ENCODE results near the gene NUP210L. TPM values are rescaled to one million over a fixed set of nuclear protein-coding genes. Genes with fewer than 3 reads are reported as not detected.

Gene NUP210L
- total and polyA plus RNA-seq, 9 of the 15 experiments (the other 6 are each of a cell fraction or from before 2014, with no cell fraction given): 0.01 to 0.04 TPM; not detected in 7

DNA sequence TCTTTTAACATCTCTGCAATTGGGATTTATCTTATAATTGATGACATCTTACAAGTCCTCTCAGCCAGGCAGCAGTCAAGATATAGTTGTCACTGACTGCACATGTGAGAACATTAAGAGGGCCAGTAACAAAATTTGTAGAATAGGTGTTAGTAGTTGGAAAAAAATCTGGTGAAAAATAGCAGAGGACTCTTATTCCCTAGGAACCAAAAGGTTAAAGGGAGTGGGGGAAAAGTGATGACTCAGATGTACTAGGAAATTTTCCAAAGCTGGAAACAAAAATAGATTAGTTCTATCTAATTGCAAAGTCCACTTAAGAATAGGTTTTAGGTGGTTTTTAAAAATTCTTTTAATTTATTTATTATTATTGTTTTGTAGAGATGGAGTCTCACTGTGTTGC, 3.6 kb downstream of the NUP210L start:
- Histone ChIP-seq H3K36me3 (ENCODE audit: control insufficient read depth, insufficient read depth, low read length) (peaks cover 21% of the 10 kb centered on the region), H3K4me2 (ENCODE audit: insufficient read depth, low read length) (no peak overlapping the region), H4K20me1 (replicated peaks; ENCODE audit: control insufficient read depth, insufficient read depth, low read length) (no peaks in the 10 kb centered on the region), H3K9me3 (replicated peaks; ENCODE audit: control insufficient read depth, insufficient read depth, low read depth, low read length) (no peaks in the 10 kb centered on the region), H3K9me1 (ENCODE audit: control insufficient read depth, insufficient read depth, low read length) (no peaks in the 10 kb centered on the region), H3K9ac (ENCODE audit: insufficient read depth in 1 of 2, low read depth in 2 of 2, low read length in 2 of 2) (no peak overlapping the region), H2AFZ (ENCODE audit: low read depth, low read length) (no peak overlapping the region), H3K4me1 (replicated peaks in 1 of 2; ENCODE audit: control insufficient read depth in 2 of 2, insufficient read depth in 2 of 2, low read length in 2 of 2) (peaks cover 19 to 21% of the 10 kb centered on the region in 2 experiments), H3K27me3 (ENCODE audit: control insufficient read depth in 2 of 2, insufficient read depth in 2 of 2, low read length in 2 of 2) (no peaks in the 10 kb centered on the region), H3K27ac (ENCODE audit: extremely low read depth, low read depth, low read length) (no peak overlapping the region), H3K79me2 (ENCODE audit: control insufficient read depth, insufficient read depth, low read length) (peaks cover 5% of the 10 kb centered on the region; the same call in 1 of the 3 replicates), H3K4me3 (no peak overlapping the region)
- no peak for TF ChIP-seq CC2D1A (IDR thresholded peaks at IDR 0.05)
- TF ChIP-seq IFI16 (CRISPR knock-in tag; IDR thresholded peaks at IDR 0.05): no peak
- TF ChIP-seq ZFX (CRISPR knock-in tag; IDR thresholded peaks at IDR 0.05): no peak
- no peak for TF ChIP-seq ZNF384 (IDR thresholded peaks at IDR 0.05; ENCODE audit: low read depth, low read length)
- peak; percentile 62; the same call in 1 of the 2 replicates for TF ChIP-seq MAFK (IDR thresholded peaks at IDR 0.05; ENCODE audit: low read length)
- no peak for TF ChIP-seq SAFB2 (IDR thresholded peaks at IDR 0.05; ENCODE audit: borderline replicate concordance, low read depth, low read length, severe bottlenecking)
- TF ChIP-seq, protein P1, sequence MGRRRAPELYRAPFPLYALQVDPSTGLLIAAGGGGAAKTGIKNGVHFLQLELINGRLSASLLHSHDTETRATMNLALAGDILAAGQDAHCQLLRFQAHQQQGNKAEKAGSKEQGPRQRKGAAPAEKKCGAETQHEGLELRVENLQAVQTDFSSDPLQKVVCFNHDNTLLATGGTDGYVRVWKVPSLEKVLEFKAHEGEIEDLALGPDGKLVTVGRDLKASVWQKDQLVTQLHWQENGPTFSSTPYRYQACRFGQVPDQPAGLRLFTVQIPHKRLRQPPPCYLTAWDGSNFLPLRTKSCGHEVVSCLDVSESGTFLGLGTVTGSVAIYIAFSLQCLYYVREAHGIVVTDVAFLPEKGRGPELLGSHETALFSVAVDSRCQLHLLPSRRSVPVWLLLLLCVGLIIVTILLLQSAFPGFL (CRISPR knock-in tag; IDR thresholded peaks at IDR 0.05): no peak
- TF ChIP-seq C11orf30 (IDR thresholded peaks at IDR 0.05; ENCODE audit: low read depth): peak; percentile 85
- peak; percentile 63; the same call in 1 of the 2 replicates for TF ChIP-seq MAFF (IDR thresholded peaks at IDR 0.05; ENCODE audit: low read length)
- TF ChIP-seq MAFG (tag; conservative IDR thresholded peaks at IDR 0.05): peak; percentile 60; the same call in 1 of the 2 replicates
- peak; percentile 89 for TF ChIP-seq ZNF316 (IDR thresholded peaks at IDR 0.05)
- no peak for DNase-seq (ENCODE audit: extremely low read depth in 1 of 4, low spot score in 3 of 4)
- no peak for FAIRE-seq
- no peak for ATAC-seq
- POLR2A ChIA-PET: no interaction called here
- intact Hi-C loops (cut with micrococcal nuclease): no loop called here
- no TSS peak for BruUV-seq (replicated peaks)
- in situ Hi-C loops (cut with MboI): no loop called here
- CTCF ChIA-PET (ENCODE audit: low intra/inter-chr PET ratio): no interaction called here

Data from K562 (cell line).